GM12892 (cell line): Measurements from ENCODE around the gene DOK1.

ENCODE experiments used
- POLR2A ChIP-seq: IDR thresholded peaks from 2 replicates; pipeline ENCODE4 v1.6.1; 2011; ENCODE audit warnings: low read depth, low read length, control low read depth
- POLR2AphosphoS5 ChIP-seq: IDR thresholded peaks from 2 replicates; pipeline ENCODE4 v1.6.1; 2011; ENCODE audit warnings: low read depth, low read length, control low read depth

DNA sequence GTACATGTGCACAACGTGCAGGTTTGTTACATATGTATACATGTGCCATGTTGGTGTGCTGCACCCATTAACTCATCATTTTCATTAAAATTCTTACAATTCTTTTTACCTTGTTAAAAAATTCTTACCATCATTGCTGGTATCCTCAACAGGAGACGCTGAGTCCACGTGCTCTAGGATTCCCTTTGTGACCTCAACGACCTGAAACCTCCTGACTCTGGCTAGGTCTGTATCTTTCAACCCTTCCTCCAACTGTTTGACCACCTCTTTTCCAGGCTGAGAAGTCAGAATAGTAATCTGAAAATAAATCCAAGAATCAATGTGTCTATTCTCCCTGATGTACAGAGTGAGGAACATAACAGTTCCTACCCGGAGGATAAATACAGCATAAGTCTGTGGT lies 52.4 kb downstream of the DOK1 start:
- TF ChIP-seq POLR2A (no peak), POLR2AphosphoS5 (no peak)
